A549 (cell line): Measurements from ENCODE around the gene CTSF. TPM values are rescaled to one million over a fixed set of nuclear protein-coding genes. Genes with fewer than 3 reads are reported as not detected.

Source experiments
- ATAC-seq, 2 experiments: fragments of 200-7000 bp in 1 of 2; fragments of >200 bp in 1 of 2; cut with Nextera tagmentation in 1 of 2; cut with Tn5 transposase in 1 of 2; 3 replicates each; pipeline versions ENCODE4 v1.8.0 to v1.9.1; 2018 to 2020; ENCODE audit warnings: mild to moderate bottlenecking in 1 of 2, moderate library complexity in 1 of 2
- CTCF ChIA-PET: fragments of 300-600 bp; sonication (Branson Sonifier 250); formaldehyde crosslinking; extraction: SDS; loops from one replicate; lab custom pipeline; 2021; ENCODE audit warnings: antibody characterized with exemption, inconsistent platforms; lab: Yijun Ruan, JAX
- POLR2A ChIA-PET: fragments of 350-600 bp; formaldehyde crosslinking; extraction: SDS; loops from one replicate; lab custom pipeline; 2021; ENCODE audit warnings: antibody characterized with exemption, inconsistent platforms; lab: Yijun Ruan, JAX
- DNase-seq, 2 experiments: peaks; one replicate each; pipeline versions ENCODE4 v3.0.0 to v3.0.0-alpha.2; 2011 to 2016; ENCODE audit warnings: low read depth in 1 of 2, low spot score in 1 of 2
- FAIRE-seq: peaks from 2 replicates; lab custom pipeline; 2011; peaks lifted over from hg19 to GRCh38; lab: Jason Lieb, UNC
- H3K27ac ChIP-seq, 2 experiments: fragments of >200 bp; sonication (Bioruptor Twin); formaldehyde crosslinking; 3 replicates each; pipeline ENCODE4 v1.5.1; 2016 to 2017
- H3K4me1 ChIP-seq: fragments of >200 bp; sonication (Bioruptor Twin); formaldehyde crosslinking; 3 replicates; pipeline ENCODE4 v1.6.1; 2016
- H3K4me2 ChIP-seq: fragments of >200 bp; sonication (Bioruptor Twin); formaldehyde crosslinking; 3 replicates; pipeline ENCODE4 v1.6.1; 2016
- H3K4me3 ChIP-seq: fragments of >200 bp; sonication (Bioruptor Twin); formaldehyde crosslinking; 3 replicates; pipeline ENCODE4 v1.5.1; 2016
- H3K9me3 ChIP-seq: fragments of >200 bp; sonication (Bioruptor Twin); formaldehyde crosslinking; 3 replicates; pipeline ENCODE4 v1.6.1; 2016
- BHLHE40 ChIP-seq: IDR thresholded peaks from 2 replicates; pipeline ENCODE4 v1.6.1; 2012; ENCODE audit warnings: low read depth, low read length, inconsistent platforms
- CBX8 ChIP-seq: fragments of 200-600 bp; sonication (generic); IDR thresholded peaks from 2 replicates; pipeline ENCODE4 v1.6.1; 2016
- EHF ChIP-seq: fragments of 250-450 bp; sonication (Bioruptor Pico); IDR thresholded peaks from 2 replicates; pipeline ENCODE4 v1.5.0; 2020; ENCODE audit warnings: mild to moderate bottlenecking
- FOSL2 ChIP-seq, 2 experiments: fragments of 450-650 bp in 1 of 2; fragments of >200 bp in 1 of 2; sonication (Bioruptor Twin) in 1 of 2; formaldehyde crosslinking; IDR thresholded peaks; 2 replicates each; pipeline versions ENCODE4 v1.5.0 to v1.6.1; 2016 to 2020; ENCODE audit warnings: mild to moderate bottlenecking in 1 of 2, moderate library complexity in 1 of 2
- HDAC2 ChIP-seq: fragments of 200-600 bp; sonication (generic); IDR thresholded peaks from 2 replicates; pipeline ENCODE4 v1.6.1; 2016
- HEYL ChIP-seq: fragments of 250-450 bp; sonication (Bioruptor Pico); IDR thresholded peaks from 2 replicates; pipeline ENCODE4 v1.8.0; 2021; ENCODE audit warnings: mild to moderate bottlenecking, moderate library complexity
- HMGXB4 ChIP-seq: fragments of 250-450 bp; sonication (Bioruptor Pico); IDR thresholded peaks from 2 replicates; pipeline ENCODE4 v1.5.0; 2021; ENCODE audit warnings: mild to moderate bottlenecking, moderate library complexity, borderline replicate concordance
- HOXB13 ChIP-seq: fragments of 250-450 bp; sonication (Bioruptor Pico); IDR thresholded peaks from 2 replicates; pipeline ENCODE4 v1.5.0; 2020; ENCODE audit warnings: low read depth, mild to moderate bottlenecking, moderate library complexity
- HOXB5 ChIP-seq: fragments of 250-450 bp; sonication (Bioruptor Pico); IDR thresholded peaks from 2 replicates; pipeline ENCODE4 v1.5.0; 2020; ENCODE audit warnings: mild to moderate bottlenecking, moderate library complexity
- JUN ChIP-seq, 2 experiments: fragments of >200 bp; sonication (Bioruptor Twin); formaldehyde crosslinking; IDR thresholded peaks; 2 replicates in 1 of 2; 3 replicates in 1 of 2; pipeline ENCODE4 v1.6.1; 2016 to 2017
- JUNB ChIP-seq: fragments of >200 bp; sonication (Bioruptor Twin); formaldehyde crosslinking; IDR thresholded peaks from 2 replicates; pipeline ENCODE4 v1.6.1; 2016
- KDM5A ChIP-seq: fragments of 200-600 bp; sonication (generic); IDR thresholded peaks from 2 replicates; pipeline ENCODE4 v1.6.1; 2016; ENCODE audit warnings: antibody characterized with exemption, mild to moderate bottlenecking
- MAZ ChIP-seq: fragments of 150-350 bp; IDR thresholded peaks from 2 replicates; pipeline ENCODE4 v1.6.1; 2014; ENCODE audit warnings: antibody characterized with exemption, low read depth, low read length, borderline replicate concordance
- NFE2L2 ChIP-seq: fragments of 150-350 bp; conservative IDR thresholded peaks from 2 replicates; pipeline ENCODE4 v1.6.1; 2014; ENCODE audit warnings: low read length
- PHF8 ChIP-seq: fragments of 200-600 bp; sonication (generic); IDR thresholded peaks from 2 replicates; pipeline ENCODE4 v1.6.1; 2016; ENCODE audit warnings: low read depth, mild to moderate bottlenecking, antibody characterized with exemption, moderate library complexity, borderline replicate concordance
- RFX5 ChIP-seq: fragments of 450-650 bp; IDR thresholded peaks from 2 replicates; pipeline ENCODE4 v1.7.1; 2014; ENCODE audit warnings: antibody characterized with exemption, mild to moderate bottlenecking, moderate library complexity
- ZSCAN20 ChIP-seq: fragments of 250-450 bp; sonication (Bioruptor Pico); IDR thresholded peaks from 2 replicates; pipeline ENCODE4 v1.8.0; 2022; ENCODE audit warnings: mild to moderate bottlenecking, moderate library complexity
- WGBS: methylation state at CpG from one replicate; pipeline ENCODE4 v1.1.6; 2017; ENCODE audit errors: missing lambda C conversion rate; 5-methylcytosine and 5-hydroxymethylcytosine counted together
- polyA plus RNA-seq, 4 experiments: library from polyadenylated mRNA; depleted of rRNA in 3 of 4; stranded (reverse); fragments of >200 nt; fragmentation: RNase III in 1 of 4; extraction: RNeasy Plus Mini Kit Qiagen cat#74134 plus additional on column Dnase treatment in 1 of 4; gene quantifications; 2 replicates in 3 of 4; 3 replicates in 1 of 4; pipeline ENCODE4 v1.2.3, GENCODE V29; 2011 to 2017
- TF ChIP-seq, protein P1 (sequence below): fragments of 200-600 bp; sonication (generic); IDR thresholded peaks from 2 replicates; pipeline ENCODE4 v1.6.1; 2016; ENCODE audit warnings: antibody characterized with exemption, mild to moderate bottlenecking, moderate library complexity
- TF ChIP-seq, protein P2 (sequence below): fragments of 450-650 bp; IDR thresholded peaks from 2 replicates; pipeline ENCODE4 v1.6.1; 2014; ENCODE audit warnings: antibody characterized with exemption
- TF ChIP-seq, protein P3 (sequence below): fragments of 250-450 bp; sonication (Bioruptor Pico); IDR thresholded peaks from 2 replicates; pipeline ENCODE4 v1.5.0; 2020; ENCODE audit warnings: low read depth, mild to moderate bottlenecking, moderate library complexity

The CTSF gene
- polyA plus RNA-seq, 2 of the 4 experiments (the other 2 are of a cell fraction) = 19.2 to 29.8 TPM

- TF ChIP-seq, protein P1, sequence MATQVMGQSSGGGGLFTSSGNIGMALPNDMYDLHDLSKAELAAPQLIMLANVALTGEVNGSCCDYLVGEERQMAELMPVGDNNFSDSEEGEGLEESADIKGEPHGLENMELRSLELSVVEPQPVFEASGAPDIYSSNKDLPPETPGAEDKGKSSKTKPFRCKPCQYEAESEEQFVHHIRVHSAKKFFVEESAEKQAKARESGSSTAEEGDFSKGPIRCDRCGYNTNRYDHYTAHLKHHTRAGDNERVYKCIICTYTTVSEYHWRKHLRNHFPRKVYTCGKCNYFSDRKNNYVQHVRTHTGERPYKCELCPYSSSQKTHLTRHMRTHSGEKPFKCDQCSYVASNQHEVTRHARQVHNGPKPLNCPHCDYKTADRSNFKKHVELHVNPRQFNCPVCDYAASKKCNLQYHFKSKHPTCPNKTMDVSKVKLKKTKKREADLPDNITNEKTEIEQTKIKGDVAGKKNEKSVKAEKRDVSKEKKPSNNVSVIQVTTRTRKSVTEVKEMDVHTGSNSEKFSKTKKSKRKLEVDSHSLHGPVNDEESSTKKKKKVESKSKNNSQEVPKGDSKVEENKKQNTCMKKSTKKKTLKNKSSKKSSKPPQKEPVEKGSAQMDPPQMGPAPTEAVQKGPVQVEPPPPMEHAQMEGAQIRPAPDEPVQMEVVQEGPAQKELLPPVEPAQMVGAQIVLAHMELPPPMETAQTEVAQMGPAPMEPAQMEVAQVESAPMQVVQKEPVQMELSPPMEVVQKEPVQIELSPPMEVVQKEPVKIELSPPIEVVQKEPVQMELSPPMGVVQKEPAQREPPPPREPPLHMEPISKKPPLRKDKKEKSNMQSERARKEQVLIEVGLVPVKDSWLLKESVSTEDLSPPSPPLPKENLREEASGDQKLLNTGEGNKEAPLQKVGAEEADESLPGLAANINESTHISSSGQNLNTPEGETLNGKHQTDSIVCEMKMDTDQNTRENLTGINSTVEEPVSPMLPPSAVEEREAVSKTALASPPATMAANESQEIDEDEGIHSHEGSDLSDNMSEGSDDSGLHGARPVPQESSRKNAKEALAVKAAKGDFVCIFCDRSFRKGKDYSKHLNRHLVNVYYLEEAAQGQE = no peak
Observed at GRCh38 chr11:66567787-66568123, 651 bp downstream of the CTSF start (continued).

- Histone ChIP-seq H3K4me2 (no peak overlapping the region), H3K9me3 (no peaks in the 10 kb centered on the region), H3K27ac (no peak overlapping the region), H3K4me3 (no peak overlapping the region), H3K4me1 (peaks cover 5% of the 10 kb centered on the region; the same call in 1 of the 3 replicates)
- 73% methylated on average over 8 of the region's 8 CpGs for WGBS
- TF ChIP-seq HMGXB4 (CRISPR knock-in tag) = no peak
- TF ChIP-seq MAZ = no peak
- no peak for TF ChIP-seq PHF8
- no peak for TF ChIP-seq HOXB5 (CRISPR knock-in tag)
- no peak for TF ChIP-seq NFE2L2
- no peak for TF ChIP-seq RFX5
- no peak for TF ChIP-seq FOSL2 (IDR thresholded peaks at IDR 0.05)
- TF ChIP-seq FOSL2 (CRISPR knock-in tag; IDR thresholded peaks at IDR 0.05) = no peak
- TF ChIP-seq, protein P2, sequence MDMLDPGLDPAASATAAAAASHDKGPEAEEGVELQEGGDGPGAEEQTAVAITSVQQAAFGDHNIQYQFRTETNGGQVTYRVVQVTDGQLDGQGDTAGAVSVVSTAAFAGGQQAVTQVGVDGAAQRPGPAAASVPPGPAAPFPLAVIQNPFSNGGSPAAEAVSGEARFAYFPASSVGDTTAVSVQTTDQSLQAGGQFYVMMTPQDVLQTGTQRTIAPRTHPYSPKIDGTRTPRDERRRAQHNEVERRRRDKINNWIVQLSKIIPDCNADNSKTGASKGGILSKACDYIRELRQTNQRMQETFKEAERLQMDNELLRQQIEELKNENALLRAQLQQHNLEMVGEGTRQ = no peak
- no peak for TF ChIP-seq HEYL
- TF ChIP-seq, protein P3, sequence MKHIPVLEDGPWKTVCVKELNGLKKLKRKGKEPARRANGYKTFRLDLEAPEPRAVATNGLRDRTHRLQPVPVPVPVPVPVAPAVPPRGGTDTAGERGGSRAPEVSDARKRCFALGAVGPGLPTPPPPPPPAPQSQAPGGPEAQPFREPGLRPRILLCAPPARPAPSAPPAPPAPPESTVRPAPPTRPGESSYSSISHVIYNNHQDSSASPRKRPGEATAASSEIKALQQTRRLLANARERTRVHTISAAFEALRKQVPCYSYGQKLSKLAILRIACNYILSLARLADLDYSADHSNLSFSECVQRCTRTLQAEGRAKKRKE = no peak
- TF ChIP-seq JUNB = no peak
- TF ChIP-seq ZSCAN20 (CRISPR knock-in tag) = no peak
- TF ChIP-seq CBX8 = no peak
- no peak for TF ChIP-seq BHLHE40
- TF ChIP-seq KDM5A = no peak
- TF ChIP-seq HDAC2 = no peak
- no peak for TF ChIP-seq JUN (IDR thresholded peaks at IDR 0.05)
- TF ChIP-seq HOXB13 (CRISPR knock-in tag) = no peak
- TF ChIP-seq EHF (CRISPR knock-in tag) = no peak
- DNase-seq (no peak), ATAC-seq (no peak), FAIRE-seq (no peak)
- CTCF ChIA-PET = interaction anchor here (1.0 kb wide), 1 partner anchor 26 kb away, joined by 3 read pairs; no protein-coding TSS in a partner anchor
- POLR2A ChIA-PET = no interaction called here
Observed at GRCh38 chr11:66566221-66566620, 2.2 kb downstream of the CTSF start.
